T follicular helper cell (primary cell): ENCODE results near the gene TENM4.

Experiments
- DNase-seq: peaks from one replicate; pipeline ENCODE4 v3.0.0-alpha.2; 2020; ENCODE audit warnings: low read depth

The TENM4 gene

GRCh38 chr11:79084382-79084781, 356.4 kb downstream of the TENM4 start:
- no peak for DNase-seq

- no peak for DNase-seq
Observed at GRCh38 chr11:79083352-79083751, 357.5 kb downstream of the TENM4 start.

GRCh38 chr11:79082907-79083306, 357.9 kb downstream of the TENM4 start:
- no peak for DNase-seq

- no peak for DNase-seq
Observed at GRCh38 chr11:79082280-79082679, 358.6 kb downstream of the TENM4 start.

GRCh38 chr11:79081471-79082031, 359.3 kb downstream of the TENM4 start:
- no peak for DNase-seq

DNA sequence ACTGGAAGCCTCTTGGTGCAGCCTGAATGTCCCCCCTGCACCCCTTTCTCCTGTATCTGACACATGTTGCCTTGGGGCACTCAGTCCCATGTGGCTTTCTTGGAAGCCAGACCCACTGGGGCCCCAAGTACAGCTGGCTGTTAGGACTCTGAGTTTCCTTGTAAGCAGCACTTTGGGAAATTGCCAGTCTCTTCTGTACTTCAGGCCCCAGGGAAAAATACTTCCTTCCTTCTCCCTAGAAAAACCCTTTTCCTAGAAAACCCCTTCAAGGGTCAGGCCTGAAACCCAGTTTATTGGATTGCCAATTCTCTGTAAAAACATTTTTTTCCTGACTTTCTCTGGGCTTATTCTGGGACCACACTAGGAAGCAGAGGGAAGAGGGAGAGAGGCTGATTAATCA, 360.3 kb downstream of the TENM4 start:
- no peak for DNase-seq

GRCh38 chr11:79078999-79079398, 361.8 kb downstream of the TENM4 start:
- no peak for DNase-seq

DNA sequence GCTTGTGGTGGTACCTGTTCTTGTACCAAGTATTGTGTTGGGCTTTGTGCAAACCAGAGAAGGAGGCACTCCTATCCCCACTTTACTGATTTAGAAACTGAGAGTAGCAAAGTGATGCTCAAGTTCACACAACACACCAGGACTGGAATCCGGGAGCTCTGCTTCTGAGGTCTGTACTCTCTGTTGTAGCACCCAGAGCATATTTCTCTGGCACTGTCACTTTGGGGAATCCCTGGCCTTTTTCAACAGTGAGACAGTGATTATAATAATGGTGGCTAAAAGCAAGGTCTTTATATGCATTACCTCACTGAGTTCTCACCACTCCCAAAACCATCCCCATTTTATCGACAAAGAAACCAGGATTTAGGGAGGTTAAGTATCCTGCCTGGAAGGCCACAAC, 362.4 kb downstream of the TENM4 start:
- no peak for DNase-seq

- DNase-seq: no peak
Observed at GRCh38 chr11:79077702-79078330, 363.0 kb downstream of the TENM4 start.

- no peak for DNase-seq
Observed at GRCh38 chr11:79076526-79077115, 364.2 kb downstream of the TENM4 start.

GRCh38 chr11:79074547-79074946, 366.3 kb downstream of the TENM4 start:
- DNase-seq: no peak

GRCh38 chr11:79071190-79071589, 369.6 kb downstream of the TENM4 start:
- DNase-seq: no peak

- DNase-seq: no peak
Observed at GRCh38 chr11:79070518-79070917, 370.3 kb downstream of the TENM4 start.

- no peak for DNase-seq
Observed at GRCh38 chr11:79069504-79069903, 371.3 kb downstream of the TENM4 start.

GRCh38 chr11:79068356-79068755, 372.5 kb downstream of the TENM4 start:
- no peak for DNase-seq

- no peak for DNase-seq
Observed at GRCh38 chr11:79067352-79067679, 373.5 kb downstream of the TENM4 start.

DNA sequence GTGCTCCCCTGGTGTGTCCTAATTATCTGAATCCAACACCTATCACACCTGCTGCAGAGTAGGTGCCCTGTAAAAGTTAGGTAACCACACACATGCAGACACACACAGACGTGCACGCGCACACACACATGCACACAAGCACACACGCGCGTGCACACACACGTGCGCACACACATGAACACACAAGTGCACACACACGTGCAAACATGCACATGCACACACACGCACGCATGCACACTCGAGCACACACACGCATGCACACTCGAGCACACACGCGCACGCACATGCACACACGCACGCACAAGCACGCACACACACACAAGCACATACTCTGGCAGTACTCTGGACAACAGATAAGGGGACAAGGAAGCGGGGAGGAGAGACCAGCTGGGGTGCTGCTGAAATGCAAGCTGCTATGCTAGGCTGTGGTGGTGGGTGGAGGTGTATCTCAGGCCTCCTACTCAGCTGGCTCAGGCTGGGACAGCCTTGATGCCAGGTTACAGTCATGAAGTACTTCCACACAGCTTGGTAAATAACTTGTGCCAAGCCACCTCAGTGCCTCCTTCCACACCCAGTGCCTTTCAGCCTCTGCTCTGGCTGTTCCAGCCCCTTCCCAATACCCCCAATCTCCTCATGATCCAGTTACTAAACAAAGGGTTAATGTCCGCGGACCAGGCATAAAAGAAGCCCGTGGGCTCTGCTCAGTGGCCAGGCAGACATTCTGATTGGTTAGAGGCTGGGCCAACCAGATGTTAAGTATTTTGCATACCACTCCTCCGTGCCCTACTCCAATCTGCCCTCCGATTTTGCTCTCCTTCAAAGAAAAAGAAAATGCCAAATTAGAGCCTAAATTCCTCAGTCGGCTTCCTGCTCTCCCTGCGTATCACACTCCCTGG, 374.1 kb downstream of the TENM4 start:
- DNase-seq: no peak

DNA sequence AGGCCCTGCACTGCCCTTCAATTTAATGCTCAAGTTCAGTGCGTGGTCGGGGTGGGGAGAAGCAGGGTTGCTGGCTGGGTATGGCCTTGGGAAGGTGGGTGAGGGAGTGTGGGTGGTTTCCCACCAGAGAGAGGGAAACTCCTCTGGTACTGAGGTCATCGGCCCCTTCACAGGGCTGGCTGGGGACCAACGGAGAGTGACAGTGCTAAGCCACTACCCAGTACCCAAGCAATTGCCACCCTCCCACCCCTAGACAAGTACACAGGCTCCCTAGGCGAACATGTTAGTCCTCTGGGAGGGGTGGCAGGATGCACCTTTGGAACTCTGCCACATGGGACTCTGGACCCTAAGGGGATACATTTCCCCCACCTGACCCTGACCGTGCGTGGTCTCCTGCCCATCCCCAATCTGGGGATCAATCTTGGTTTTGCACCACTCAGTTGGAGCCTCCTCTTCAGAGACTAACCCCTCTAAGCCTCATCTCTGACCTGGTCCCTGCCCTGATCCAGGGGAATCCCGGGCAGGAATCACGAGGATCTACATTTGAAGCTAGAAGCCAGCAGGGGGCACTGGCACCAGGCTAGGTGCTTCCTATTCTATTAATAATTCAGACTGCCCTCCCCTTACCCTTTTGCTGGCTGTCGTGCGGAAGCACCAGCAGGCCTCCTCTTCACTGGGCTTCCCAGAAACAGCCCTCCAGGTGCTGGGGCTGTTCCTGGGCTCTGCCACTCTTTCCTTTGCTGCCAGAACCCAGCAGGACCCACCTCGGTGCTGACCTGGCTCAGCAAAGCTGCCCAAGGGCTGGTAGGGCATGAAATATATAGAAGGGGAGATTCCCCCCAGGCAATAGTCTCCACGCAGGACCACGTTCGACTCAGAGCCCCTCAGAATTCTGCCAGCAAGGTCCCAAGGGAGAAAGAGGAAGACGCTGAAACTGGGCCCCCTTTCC, 377.7 kb downstream of the TENM4 start:
- no peak for DNase-seq

- DNase-seq: no peak
Observed at GRCh38 chr11:79060081-79060953, 380.5 kb downstream of the TENM4 start.

DNA sequence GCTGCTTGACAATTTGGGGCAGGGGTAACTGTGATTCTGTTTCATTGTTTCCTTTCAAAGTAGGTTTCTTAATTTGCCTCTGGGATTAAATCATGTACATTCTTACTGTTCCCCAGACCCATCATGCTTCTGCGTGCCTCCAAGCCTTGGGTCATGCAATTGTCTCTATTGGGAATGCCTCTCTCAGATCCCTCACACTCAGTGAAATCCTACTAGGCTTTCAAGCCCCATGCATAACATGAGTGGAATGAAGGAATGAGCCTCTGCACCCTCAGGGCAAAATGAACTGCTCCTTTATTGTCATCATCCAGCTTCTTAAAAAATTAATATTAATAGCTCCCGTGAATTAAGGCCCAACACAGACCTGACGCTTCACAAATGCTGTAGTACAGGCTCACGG, 381.7 kb downstream of the TENM4 start:
- DNase-seq: no peak
